BLaER1 (cell line): ENCODE measurements around the gene ADGRG3.
"Not testable (repeated sequence)": the region's sequence is repeated elsewhere in the genome, so short reads cannot be mapped to it uniquely, and the experiment has no call there.

ENCODE experiments used
- H3K27ac ChIP-seq: shearing (Covaris generic); formaldehyde crosslinking; 2 replicates; pipeline ENCODE4 v1.8.1; 2022
- H3K27me3 ChIP-seq: shearing (Covaris generic); formaldehyde crosslinking; 2 replicates; pipeline ENCODE4 v1.8.1; 2022
- H3K36me3 ChIP-seq: shearing (Covaris generic); formaldehyde crosslinking; 2 replicates; pipeline ENCODE4 v1.8.1; 2022
- H3K4me1 ChIP-seq: shearing (Covaris generic); formaldehyde crosslinking; 2 replicates; pipeline ENCODE4 v1.8.1; 2022
- H3K4me2 ChIP-seq: shearing (Covaris generic); formaldehyde crosslinking; 2 replicates; pipeline ENCODE4 v1.8.1; 2022
- H3K4me3 ChIP-seq: shearing (Covaris generic); formaldehyde crosslinking; 2 replicates; pipeline ENCODE4 v1.8.1; 2022
- H3K9ac ChIP-seq: shearing (Covaris generic); formaldehyde crosslinking; 2 replicates; pipeline ENCODE4 v1.8.1; 2022
- H3K9me3 ChIP-seq: shearing (Covaris generic); formaldehyde crosslinking; 2 replicates; pipeline ENCODE4 v1.8.1; 2022
- H4K20me1 ChIP-seq: shearing (Covaris generic); formaldehyde crosslinking; 2 replicates; pipeline ENCODE4 v1.8.1; 2022
- Cebpa-rat ChIP-seq: shearing (Covaris generic); IDR thresholded peaks from 2 replicates; pipeline ENCODE4 v1.8.1; 2022

The ADGRG3 gene

DNA sequence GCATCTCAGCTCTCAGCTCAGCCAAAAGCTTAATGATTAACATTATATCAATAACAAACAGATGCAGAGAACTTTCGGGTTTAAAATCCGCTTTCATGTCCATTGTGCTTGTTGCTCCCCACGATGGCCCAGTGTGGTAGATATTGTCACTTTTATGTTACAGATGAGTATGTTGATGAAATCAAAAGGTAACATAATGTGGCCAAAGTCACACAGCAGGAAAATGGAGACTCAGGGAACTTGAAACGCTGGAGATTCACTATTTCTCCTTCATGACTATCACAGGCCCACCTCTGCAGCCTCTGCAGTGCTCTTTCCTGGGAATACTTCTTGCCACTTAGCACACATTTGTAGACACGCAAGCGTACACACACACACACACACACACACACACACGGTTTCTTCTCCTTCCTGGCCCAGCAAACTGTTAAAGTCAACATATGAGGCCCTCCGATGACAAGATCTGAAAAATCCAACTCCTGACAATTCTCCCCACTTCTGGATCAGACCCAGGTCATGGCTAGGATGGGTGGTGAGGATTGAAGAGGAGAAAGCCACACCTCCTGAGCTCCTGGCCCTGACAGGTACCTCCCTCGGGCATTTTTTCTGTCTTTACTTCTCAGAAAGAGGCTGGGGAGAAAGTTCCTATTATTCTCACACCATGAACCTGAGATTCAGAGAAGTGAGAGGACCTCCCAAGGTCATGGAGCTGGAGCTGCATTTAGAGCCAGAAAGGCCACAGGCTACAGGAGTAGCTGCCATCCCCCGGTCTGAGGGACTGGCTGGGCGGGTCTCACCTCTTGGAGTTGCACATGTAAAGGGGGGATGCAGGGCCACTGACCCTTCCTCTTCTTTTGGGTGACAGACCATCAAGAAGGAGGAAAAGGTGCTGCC lies 36.2 kb downstream of the ADGRG3 start:
- H3K27ac ChIP-seq, result no peak overlapping the region
- no peak for TF ChIP-seq Cebpa-rat

DNA sequence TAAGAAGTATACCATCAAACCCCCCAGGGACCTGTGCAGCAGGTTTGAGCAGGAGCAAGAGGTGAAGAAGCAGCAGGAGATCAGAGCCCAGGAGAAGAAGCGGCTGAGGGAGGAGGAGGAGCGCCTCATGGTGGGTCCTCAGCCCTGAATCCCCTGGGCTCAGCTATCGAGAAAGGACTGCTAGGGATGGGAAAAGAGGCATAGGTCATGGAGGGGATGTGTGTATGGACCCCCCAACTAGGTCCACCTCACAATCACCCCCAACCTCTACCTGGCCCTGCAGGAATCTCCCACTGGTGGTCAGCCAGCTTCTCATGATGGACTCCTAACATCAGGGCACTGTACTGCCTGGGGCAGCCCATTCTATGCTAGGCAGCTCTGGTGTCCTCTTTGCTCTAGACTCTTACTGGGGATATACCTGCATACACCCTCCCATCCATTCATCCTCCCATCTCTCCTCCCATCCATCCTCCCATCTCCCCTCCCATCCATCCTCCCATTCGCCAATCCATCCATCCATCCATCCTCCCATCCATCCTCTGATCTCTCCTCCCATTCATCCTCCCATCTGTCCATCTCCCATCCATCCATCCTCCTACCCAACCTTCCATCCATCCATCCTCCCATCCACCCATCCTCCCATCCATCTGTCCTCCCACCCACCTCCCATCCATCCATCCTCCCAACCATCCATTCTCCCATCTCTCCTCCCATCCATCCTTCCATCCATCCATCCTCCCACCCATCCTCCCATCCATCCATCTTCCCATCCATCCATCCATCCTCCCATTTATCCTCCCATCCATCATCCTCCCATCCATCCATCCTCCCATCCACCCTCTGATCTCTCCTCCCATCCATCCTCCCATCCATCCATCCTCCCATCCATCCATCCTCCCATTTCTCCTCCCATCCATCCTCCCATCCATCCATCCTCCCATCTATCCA lies 37.1 kb downstream of the ADGRG3 start:
- no peak for TF ChIP-seq Cebpa-rat
- no peak overlapping the region for H3K4me2 ChIP-seq
- no peaks in the 10 kb centered on the region for H3K4me1 ChIP-seq
- no peaks in the 10 kb centered on the region for H4K20me1 ChIP-seq
- no peak overlapping the region for H3K27ac ChIP-seq
- no peaks in the 10 kb centered on the region for H3K36me3 ChIP-seq
- H3K27me3 ChIP-seq, result no peaks in the 10 kb centered on the region
- no peak overlapping the region for H3K4me3 ChIP-seq
- no peak overlapping the region for H3K9ac ChIP-seq
- H3K9me3 ChIP-seq, result no peaks in the 10 kb centered on the region

More for the DNA sequence above, 36.2 kb downstream of the ADGRG3 start:
- H3K4me3 ChIP-seq, result no peak overlapping the region
- no peak overlapping the region for H3K4me2 ChIP-seq
- H3K9ac ChIP-seq, result no peak overlapping the region
- H3K36me3 ChIP-seq, result no peaks in the 10 kb centered on the region
- H3K4me1 ChIP-seq, result 0 out of 2 replicates have a peak, but pooled peaks cover 6% of the 10 kb centered on the region
- H3K27me3 ChIP-seq, result no peaks in the 10 kb centered on the region
- no peaks in the 10 kb centered on the region for H4K20me1 ChIP-seq
- no peaks in the 10 kb centered on the region for H3K9me3 ChIP-seq

DNA sequence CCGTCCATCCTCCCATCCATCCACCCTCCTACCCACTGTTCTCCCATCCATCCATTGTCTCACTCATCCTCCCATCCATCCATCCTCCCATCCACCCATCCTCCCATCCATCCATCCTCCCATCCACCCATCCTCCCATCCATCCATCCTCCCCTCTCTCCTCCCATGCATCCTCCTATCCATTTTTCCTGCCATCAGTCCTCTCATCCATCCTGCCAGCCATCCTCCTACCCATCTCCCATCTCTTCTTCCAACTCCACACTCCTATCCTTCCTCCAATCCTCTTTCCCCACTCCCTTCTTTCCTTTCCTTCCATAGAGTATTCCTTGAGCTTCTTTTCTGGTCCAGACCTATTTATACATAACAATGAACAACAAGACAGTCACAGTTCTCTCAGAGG lies 38.6 kb downstream of the ADGRG3 start:
- H3K27ac ChIP-seq, result no peak overlapping the region
- H3K36me3 ChIP-seq, result no peaks in the 10 kb centered on the region
- H3K9ac ChIP-seq, result no peak overlapping the region
- no peaks in the 10 kb centered on the region for H3K27me3 ChIP-seq
- no peak for TF ChIP-seq Cebpa-rat
- H4K20me1 ChIP-seq, result no peaks in the 10 kb centered on the region
- no peak overlapping the region for H3K4me3 ChIP-seq
- H3K4me1 ChIP-seq, result no peaks in the 10 kb centered on the region
- no peak overlapping the region for H3K4me2 ChIP-seq
- no peaks in the 10 kb centered on the region for H3K9me3 ChIP-seq

DNA sequence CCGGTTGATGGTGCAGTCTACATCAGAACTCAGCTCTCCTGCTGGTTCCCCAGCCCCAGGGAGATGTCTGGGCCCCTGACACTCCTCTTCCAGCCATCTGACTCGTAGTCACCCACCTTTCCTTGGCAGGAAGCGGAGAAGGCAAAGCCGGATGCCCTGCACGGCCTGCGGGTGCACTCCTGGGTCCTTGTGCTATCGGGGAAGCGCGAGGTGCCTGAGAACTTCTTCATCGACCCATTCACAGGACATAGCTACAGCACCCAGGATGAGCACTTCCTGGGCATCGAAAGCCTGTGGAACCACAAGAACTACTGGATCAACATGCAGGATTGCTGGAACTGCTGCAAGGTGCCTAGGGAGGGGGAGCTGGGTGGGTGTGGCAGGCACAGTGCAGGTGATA lies 39.2 kb downstream of the ADGRG3 start:
- Histone ChIP-seq H3K4me3 (no peak overlapping the region), H3K27me3 (no peaks in the 10 kb centered on the region), H3K4me2 (no peak overlapping the region), H3K9ac (no peak overlapping the region), H3K9me3 (no peaks in the 10 kb centered on the region), H3K36me3 (no peaks in the 10 kb centered on the region), H3K27ac (no peak overlapping the region), H4K20me1 (no peaks in the 10 kb centered on the region), H3K4me1 (no peaks in the 10 kb centered on the region)
- TF ChIP-seq Cebpa-rat, result no peak

DNA sequence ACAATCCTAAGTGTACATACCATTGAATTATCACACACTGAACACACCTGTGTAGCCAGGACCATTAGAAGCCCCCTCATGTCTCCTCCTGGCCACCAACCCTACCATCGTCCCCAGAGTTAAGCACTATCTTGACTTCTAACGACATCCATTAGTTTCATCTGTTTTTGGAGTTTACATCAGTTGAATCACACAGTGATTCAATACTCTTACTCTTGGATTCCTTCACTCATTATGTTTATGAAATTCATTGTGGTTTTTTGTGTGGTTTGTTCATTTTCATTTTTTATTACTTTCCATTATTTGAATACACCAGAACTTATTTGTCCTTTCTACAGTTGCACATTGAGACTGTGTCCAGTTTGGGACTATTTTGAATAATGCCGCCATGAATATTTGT lies 40.1 kb downstream of the ADGRG3 start:
- no peak for TF ChIP-seq Cebpa-rat
- H4K20me1 ChIP-seq, result no peaks in the 10 kb centered on the region
- no peaks in the 10 kb centered on the region for H3K27me3 ChIP-seq
- no peak overlapping the region for H3K27ac ChIP-seq
- no peak overlapping the region for H3K4me2 ChIP-seq
- no peaks in the 10 kb centered on the region for H3K9me3 ChIP-seq
- H3K4me3 ChIP-seq, result no peak overlapping the region
- H3K36me3 ChIP-seq, result no peaks in the 10 kb centered on the region
- no peaks in the 10 kb centered on the region for H3K4me1 ChIP-seq
- no peak overlapping the region for H3K9ac ChIP-seq

DNA sequence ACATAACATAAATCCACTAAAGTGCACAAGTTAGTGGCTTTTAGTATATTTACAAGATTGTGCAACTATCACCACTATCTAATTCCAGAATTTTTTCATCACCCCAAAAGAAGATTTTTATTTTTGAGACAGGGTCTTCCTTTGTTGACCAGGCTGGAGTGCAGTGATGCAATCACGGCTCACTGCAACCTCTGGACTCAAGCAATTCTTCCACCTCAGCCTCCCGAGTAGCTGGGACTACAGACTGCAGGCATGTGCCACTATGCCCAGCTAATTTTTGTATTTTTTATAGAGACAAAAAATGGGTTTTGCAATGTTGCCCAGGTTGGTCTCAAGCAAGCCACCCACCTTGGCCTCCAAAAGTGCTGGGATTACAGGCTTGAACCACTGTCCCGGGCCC lies 41.6 kb downstream of the ADGRG3 start:
- H3K27me3 ChIP-seq, result no peaks in the 10 kb centered on the region
- no peaks in the 10 kb centered on the region for H3K9me3 ChIP-seq
- H3K4me2 ChIP-seq, result no peak overlapping the region
- H3K27ac ChIP-seq, result no peak overlapping the region
- 0 out of 2 replicates have a peak, but pooled peaks have one; percentile 16 for TF ChIP-seq Cebpa-rat
- no peaks in the 10 kb centered on the region for H3K36me3 ChIP-seq
- no peaks in the 10 kb centered on the region for H4K20me1 ChIP-seq
- H3K9ac ChIP-seq, result no peak overlapping the region
- H3K4me1 ChIP-seq, result no peaks in the 10 kb centered on the region
- no peak overlapping the region for H3K4me3 ChIP-seq

DNA sequence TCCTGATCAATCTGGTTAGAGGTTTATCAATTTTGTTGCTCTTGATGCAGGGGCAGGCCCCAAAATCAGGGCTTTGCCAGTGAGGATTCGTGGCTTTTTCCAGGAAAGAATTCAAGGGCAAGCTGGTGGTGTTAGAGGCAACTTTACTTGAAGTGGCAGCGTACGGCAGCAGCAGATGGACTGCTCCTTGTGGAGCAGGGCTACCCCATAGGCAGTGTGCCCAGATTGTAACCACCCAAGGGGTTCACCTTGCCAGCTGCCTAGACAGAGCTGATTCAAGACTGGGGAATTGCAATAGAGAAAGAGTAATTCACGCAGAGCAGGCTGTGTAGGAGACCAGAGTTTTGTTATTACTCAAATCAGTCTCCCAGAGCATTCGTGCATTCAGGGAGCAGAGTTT lies 43.2 kb downstream of the ADGRG3 start:
- no peak overlapping the region for H3K4me2 ChIP-seq
- no peaks in the 10 kb centered on the region for H3K27me3 ChIP-seq
- H3K9me3 ChIP-seq, result no peaks in the 10 kb centered on the region
- no peaks in the 10 kb centered on the region for H3K36me3 ChIP-seq
- no peak overlapping the region for H3K9ac ChIP-seq
- H3K4me3 ChIP-seq, result no peak overlapping the region
- no peaks in the 10 kb centered on the region for H4K20me1 ChIP-seq
- H3K4me1 ChIP-seq, result no peaks in the 10 kb centered on the region
- no peak for TF ChIP-seq Cebpa-rat
- H3K27ac ChIP-seq, result no peak overlapping the region

DNA sequence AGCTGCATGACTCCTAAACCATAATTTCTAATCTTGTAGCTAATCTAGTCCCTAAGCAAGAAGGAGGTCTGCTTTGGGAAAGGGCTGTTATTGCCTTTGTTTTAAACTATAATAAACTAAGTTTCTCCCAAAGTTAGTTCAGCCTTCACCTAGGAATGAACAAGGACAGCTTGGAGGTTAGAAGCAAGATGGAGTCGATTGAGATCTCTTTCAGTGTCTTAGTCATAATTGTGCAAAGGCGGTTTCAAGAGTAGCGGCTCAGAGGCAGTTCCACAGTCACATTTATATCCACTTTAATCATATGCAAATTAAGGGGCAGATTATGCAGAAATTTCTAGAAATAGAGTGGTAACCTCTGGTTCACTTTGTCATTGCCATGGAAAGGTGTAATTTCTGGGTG lies 43.9 kb downstream of the ADGRG3 start:
- Histone ChIP-seq H3K9me3 (no peaks in the 10 kb centered on the region), H3K4me2 (no peak overlapping the region), H3K27me3 (no peaks in the 10 kb centered on the region), H3K36me3 (no peaks in the 10 kb centered on the region), H3K27ac (no peak overlapping the region), H3K4me1 (no peaks in the 10 kb centered on the region), H3K9ac (no peak overlapping the region), H4K20me1 (no peaks in the 10 kb centered on the region), H3K4me3 (no peak overlapping the region)
- TF ChIP-seq Cebpa-rat, result no peak

DNA sequence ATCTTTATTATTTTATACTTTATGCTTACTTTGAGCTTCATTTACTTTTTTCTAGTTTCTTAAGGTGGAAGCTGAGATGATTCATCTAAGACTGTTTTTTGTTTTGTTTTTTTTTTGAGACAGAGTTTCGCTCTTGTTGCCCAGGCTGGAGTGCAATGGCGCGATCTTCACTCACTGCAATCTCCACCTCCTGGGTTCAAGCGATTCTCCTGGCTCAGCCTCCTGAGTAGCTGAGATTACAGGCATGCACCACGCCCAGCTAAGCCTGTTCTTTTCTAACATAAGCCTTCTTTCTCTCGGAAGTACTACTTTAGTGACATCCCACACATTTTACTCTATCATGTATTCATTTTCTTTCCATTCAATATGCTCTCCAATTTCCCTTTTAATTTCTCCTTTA lies 44.5 kb downstream of the ADGRG3 start:
- H3K4me2 ChIP-seq, H3K36me3 ChIP-seq, H3K9ac ChIP-seq, H3K27me3 ChIP-seq, H3K27ac ChIP-seq, H4K20me1 ChIP-seq, H3K9me3 ChIP-seq, H3K4me3 ChIP-seq, H3K4me1 ChIP-seq: not testable (repeated sequence)

DNA sequence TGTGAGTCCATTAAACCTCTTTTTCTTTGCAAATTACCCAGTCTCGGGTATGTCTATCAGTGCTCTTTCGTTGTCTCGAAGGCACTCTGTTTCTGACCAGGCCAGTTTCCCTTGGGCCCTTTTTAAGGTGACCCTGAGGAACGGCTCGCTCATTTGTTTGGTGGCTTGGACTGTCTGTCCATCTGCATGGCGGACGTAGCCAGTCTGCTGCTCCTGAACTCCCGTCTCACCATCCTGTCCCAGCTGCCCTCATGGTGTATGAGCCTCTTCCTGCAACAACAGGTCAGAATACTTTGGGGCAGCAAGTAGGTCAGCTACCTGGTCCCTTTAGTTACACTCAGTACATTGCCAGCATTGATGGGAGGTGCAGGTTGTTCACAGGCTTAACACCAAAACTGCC lies 45.5 kb downstream of the ADGRG3 start:
- H3K27me3 ChIP-seq, result no peaks in the 10 kb centered on the region
- no peaks in the 10 kb centered on the region for H3K4me1 ChIP-seq
- no peak overlapping the region for H3K27ac ChIP-seq
- H3K4me3 ChIP-seq, result no peak overlapping the region
- no peak overlapping the region for H3K9ac ChIP-seq
- H3K36me3 ChIP-seq, result no peaks in the 10 kb centered on the region
- no peak overlapping the region for H3K4me2 ChIP-seq
- no peaks in the 10 kb centered on the region for H3K9me3 ChIP-seq
- H4K20me1 ChIP-seq, result no peaks in the 10 kb centered on the region
- no peak for TF ChIP-seq Cebpa-rat
